ENCODE data around the gene PEAR1.

The PEAR1 gene

DNA sequence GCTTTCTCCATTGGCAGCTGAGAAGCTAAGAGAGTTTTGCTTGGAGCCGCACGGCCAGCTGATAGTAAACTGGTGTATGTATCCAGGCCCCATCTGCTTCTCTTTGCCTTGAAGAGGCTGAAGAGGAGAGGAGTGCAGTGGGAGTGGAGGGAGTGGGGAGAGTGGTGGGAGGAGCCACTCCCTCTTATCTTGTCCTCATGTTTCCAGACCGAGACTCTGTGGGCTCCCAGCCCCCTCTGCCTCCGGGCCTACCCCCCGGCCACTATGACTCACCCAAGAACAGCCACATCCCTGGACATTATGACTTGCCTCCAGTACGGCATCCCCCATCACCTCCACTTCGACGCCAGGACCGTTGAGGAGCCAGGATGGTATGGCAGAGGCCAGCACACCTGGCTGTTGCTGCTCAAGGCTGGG is 20.9 kb downstream of the PEAR1 start:
- Histone ChIP-seq H3K27ac (replicated peaks) (no peak overlapping the region), H3K4me3 (replicated peaks; ENCODE audit: insufficient read depth, low read length) (no peak overlapping the region), H3K27me3 (ENCODE audit: insufficient read depth, poor library complexity, severe bottlenecking) (peaks cover 10% of the 10 kb centered on the region)
- no peak for DNase-seq (ENCODE audit: low read depth in 1 of 2, low spot score in 1 of 2)
- TF ChIP-seq, protein P1, sequence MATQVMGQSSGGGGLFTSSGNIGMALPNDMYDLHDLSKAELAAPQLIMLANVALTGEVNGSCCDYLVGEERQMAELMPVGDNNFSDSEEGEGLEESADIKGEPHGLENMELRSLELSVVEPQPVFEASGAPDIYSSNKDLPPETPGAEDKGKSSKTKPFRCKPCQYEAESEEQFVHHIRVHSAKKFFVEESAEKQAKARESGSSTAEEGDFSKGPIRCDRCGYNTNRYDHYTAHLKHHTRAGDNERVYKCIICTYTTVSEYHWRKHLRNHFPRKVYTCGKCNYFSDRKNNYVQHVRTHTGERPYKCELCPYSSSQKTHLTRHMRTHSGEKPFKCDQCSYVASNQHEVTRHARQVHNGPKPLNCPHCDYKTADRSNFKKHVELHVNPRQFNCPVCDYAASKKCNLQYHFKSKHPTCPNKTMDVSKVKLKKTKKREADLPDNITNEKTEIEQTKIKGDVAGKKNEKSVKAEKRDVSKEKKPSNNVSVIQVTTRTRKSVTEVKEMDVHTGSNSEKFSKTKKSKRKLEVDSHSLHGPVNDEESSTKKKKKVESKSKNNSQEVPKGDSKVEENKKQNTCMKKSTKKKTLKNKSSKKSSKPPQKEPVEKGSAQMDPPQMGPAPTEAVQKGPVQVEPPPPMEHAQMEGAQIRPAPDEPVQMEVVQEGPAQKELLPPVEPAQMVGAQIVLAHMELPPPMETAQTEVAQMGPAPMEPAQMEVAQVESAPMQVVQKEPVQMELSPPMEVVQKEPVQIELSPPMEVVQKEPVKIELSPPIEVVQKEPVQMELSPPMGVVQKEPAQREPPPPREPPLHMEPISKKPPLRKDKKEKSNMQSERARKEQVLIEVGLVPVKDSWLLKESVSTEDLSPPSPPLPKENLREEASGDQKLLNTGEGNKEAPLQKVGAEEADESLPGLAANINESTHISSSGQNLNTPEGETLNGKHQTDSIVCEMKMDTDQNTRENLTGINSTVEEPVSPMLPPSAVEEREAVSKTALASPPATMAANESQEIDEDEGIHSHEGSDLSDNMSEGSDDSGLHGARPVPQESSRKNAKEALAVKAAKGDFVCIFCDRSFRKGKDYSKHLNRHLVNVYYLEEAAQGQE (IDR thresholded peaks at IDR 0.05; ENCODE audit: insufficient replicate concordance, low read depth), result no peak
- TF ChIP-seq, protein P2, sequence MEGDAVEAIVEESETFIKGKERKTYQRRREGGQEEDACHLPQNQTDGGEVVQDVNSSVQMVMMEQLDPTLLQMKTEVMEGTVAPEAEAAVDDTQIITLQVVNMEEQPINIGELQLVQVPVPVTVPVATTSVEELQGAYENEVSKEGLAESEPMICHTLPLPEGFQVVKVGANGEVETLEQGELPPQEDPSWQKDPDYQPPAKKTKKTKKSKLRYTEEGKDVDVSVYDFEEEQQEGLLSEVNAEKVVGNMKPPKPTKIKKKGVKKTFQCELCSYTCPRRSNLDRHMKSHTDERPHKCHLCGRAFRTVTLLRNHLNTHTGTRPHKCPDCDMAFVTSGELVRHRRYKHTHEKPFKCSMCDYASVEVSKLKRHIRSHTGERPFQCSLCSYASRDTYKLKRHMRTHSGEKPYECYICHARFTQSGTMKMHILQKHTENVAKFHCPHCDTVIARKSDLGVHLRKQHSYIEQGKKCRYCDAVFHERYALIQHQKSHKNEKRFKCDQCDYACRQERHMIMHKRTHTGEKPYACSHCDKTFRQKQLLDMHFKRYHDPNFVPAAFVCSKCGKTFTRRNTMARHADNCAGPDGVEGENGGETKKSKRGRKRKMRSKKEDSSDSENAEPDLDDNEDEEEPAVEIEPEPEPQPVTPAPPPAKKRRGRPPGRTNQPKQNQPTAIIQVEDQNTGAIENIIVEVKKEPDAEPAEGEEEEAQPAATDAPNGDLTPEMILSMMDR (IDR thresholded peaks at IDR 0.05; ENCODE audit: insufficient read depth, low read length), result no peak
- TF ChIP-seq POLR2AphosphoS5 (IDR thresholded peaks at IDR 0.05; ENCODE audit: low read depth), result no peak
- TF ChIP-seq GABPA (IDR thresholded peaks at IDR 0.05; ENCODE audit: low read depth), result no peak
- TF ChIP-seq SPI1 (IDR thresholded peaks at IDR 0.05; ENCODE audit: borderline replicate concordance, low read depth), result no peak

DNA sequence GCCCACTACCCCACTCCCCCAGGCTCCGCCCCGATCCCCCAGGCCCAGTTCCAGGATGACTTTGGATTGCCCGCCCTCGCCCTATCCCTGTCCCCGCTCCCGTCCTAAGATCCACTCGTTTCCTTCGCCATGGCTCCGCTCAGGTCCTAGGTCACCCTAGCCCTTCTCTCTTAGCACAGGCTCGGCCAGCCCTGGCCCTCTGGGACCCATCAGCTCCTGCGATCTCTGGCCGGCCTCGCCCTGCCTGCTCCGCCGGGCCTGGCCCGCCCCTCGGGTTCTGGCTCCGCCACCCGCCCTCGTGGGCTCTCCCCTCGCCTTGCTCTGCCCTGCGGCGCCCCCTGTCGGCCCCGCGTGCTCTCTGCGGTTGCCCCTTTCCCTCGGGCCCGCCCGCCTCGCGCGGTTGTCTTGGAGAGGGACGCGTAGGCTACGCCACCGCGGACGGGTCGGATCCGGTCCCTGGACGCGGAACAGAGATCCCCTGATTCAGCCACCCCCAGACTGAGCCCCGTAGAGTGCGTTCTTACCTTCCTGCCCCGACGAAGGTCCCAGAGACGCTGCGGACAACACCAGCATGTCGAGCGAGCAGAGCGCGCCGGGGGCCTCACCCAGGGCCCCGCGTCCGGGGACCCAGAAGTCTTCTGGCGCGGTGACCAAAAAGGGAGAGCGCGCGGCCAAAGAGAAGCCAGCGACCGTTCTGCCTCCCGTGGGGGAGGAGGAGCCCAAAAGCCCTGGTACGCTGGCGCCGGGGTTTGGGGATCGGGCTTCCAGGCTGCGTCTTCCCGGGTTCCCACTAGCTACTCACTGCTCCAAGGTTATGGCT is 26.9 kb downstream of the PEAR1 start, which contains the start of gene LRRC71:
TSS of gene LRRC71 (plus strand) at position 400 of the 820 bp plus-strand sequence. CDS start at position 572, 172 bp downstream.
- Histone ChIP-seq H3K4me3 (replicated peaks; ENCODE audit: insufficient read depth, low read length) (no peak within 1 kb of the TSS), H3K27me3 (ENCODE audit: insufficient read depth, poor library complexity, severe bottlenecking) (peaks cover 65% of the 10 kb centered on the region), H3K27ac (replicated peaks) (no peak within 1 kb of the TSS)
- TF ChIP-seq SPI1 (IDR thresholded peaks at IDR 0.05; ENCODE audit: borderline replicate concordance, low read depth) (no peak), POLR2AphosphoS5 (IDR thresholded peaks at IDR 0.05; ENCODE audit: low read depth) (no peak), GABPA (IDR thresholded peaks at IDR 0.05; ENCODE audit: low read depth) (no peak)
- TF ChIP-seq, protein P1 (IDR thresholded peaks at IDR 0.05; ENCODE audit: insufficient replicate concordance, low read depth), result no peak
- TF ChIP-seq, protein P2 (IDR thresholded peaks at IDR 0.05; ENCODE audit: insufficient read depth, low read length), result no peak
- peak; percentile 21 to 45 for DNase-seq (ENCODE audit: low read depth in 1 of 2, low spot score in 1 of 2)

DNA sequence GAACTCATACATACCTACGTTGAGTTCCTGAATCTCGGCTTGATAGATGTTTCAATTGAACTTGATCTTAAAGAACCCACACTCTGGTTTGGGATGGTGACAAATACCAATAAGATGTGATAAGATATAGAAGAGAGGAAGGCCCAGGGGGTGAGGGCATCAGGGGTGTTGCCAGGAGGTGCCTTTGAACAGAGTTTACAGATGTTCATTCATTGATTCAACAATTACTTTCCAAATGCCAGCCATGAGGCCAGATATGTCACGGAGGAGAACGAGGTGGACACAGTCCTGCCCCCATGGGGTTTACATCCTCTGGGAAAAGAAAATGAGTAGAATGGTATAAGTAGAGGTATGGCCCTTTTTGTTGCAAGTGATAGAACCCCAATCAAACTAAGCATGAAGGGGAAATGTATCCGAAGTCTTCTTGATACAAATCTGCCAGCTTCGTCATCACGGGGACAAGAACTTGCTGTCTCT is 27.6 kb downstream of the PEAR1 start:
- Histone ChIP-seq H3K27me3 (ENCODE audit: insufficient read depth, poor library complexity, severe bottlenecking) (peaks cover 69% of the 10 kb centered on the region), H3K27ac (replicated peaks) (no peak overlapping the region), H3K4me3 (replicated peaks; ENCODE audit: insufficient read depth, low read length) (no peak overlapping the region)
- no peak for TF ChIP-seq POLR2AphosphoS5 (IDR thresholded peaks at IDR 0.05; ENCODE audit: low read depth)
- TF ChIP-seq GABPA (IDR thresholded peaks at IDR 0.05; ENCODE audit: low read depth), result no peak
- no peak for TF ChIP-seq SPI1 (IDR thresholded peaks at IDR 0.05; ENCODE audit: borderline replicate concordance, low read depth)
- TF ChIP-seq, protein P2 (IDR thresholded peaks at IDR 0.05; ENCODE audit: insufficient read depth, low read length), result no peak
- TF ChIP-seq, protein P1 (IDR thresholded peaks at IDR 0.05; ENCODE audit: insufficient replicate concordance, low read depth), result no peak
- DNase-seq (ENCODE audit: low read depth in 1 of 2, low spot score in 1 of 2), result no peak
